SH-SY5Y (cell line): ENCODE data around the gene AFF3.

Experiments used
- GATA2 ChIP-seq: IDR thresholded peaks from 2 replicates; pipeline ENCODE4 v1.6.1; 2011; ENCODE audit warnings: mild to moderate bottlenecking, low read depth, low read length
- GATA3 ChIP-seq: IDR thresholded peaks from 2 replicates; pipeline ENCODE4 v1.6.1; 2011; ENCODE audit warnings: low read depth, mild to moderate bottlenecking, low read length, moderate library complexity

DNA sequence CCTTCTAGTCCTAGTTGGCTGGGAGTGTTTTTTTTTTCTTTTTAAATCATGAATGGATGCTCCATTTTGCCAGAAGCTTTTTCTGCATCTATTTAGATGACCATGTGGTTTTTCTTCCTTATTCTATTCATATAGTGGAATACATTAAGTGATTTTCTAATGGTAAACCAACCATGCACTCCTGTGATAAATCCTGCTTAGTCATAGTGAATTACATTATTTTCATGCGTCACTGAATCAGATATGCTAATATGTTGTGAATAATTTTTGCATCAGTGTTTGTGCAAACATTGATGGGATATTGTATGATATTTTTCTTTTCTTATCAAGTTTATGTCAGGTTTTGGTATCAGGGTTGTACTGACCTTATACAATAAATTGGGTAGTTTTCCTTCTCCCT, 423.3 kb downstream of the AFF3 start:
- TF ChIP-seq GATA2 (no peak), GATA3 (no peak)
